Lung (tissue), 12 donors: ENCODE measurements around the gene DICER1. TPM values are rescaled to one million over a fixed set of nuclear protein-coding genes. Genes with fewer than 3 reads are reported as not detected.

Experiments
- ATAC-seq: fragments of 200-7000 bp; cut with Tn5 transposase; one replicate; pipeline ENCODE4 v1.9.1; 2020; ENCODE audit warnings: moderate number of reproducible peaks; ENCODE audit not compliant: insufficient read depth, low FRiP score
- DNase-seq, 3 donors: peaks; one replicate each; pipeline ENCODE4 v3.0.0-alpha.2; 2013 to 2017
- H3K27ac ChIP-seq, 2 donors: one replicate each; pipeline ENCODE4 v1.5.1; 2013; ENCODE audit warnings: mild to moderate bottlenecking in 2 of 2, moderate library complexity in 2 of 2, control low read depth in 1 of 2, inconsistent platforms in 1 of 2, low read depth in 1 of 2, low read length in 1 of 2
- H3K27me3 ChIP-seq, 3 donors: one replicate each; pipeline ENCODE4 v1.5.1; 2013; ENCODE audit warnings: low read length in 2 of 3; ENCODE audit not compliant: control insufficient read depth in 3 of 3, insufficient read depth in 3 of 3
- H3K36me3 ChIP-seq, 4 donors: one replicate each; pipeline ENCODE4 v1.5.1; 2013; ENCODE audit warnings: low read length in 4 of 4, mild to moderate bottlenecking in 1 of 4, moderate library complexity in 1 of 4; ENCODE audit not compliant: control insufficient read depth in 4 of 4, insufficient read depth in 4 of 4
- H3K4me1 ChIP-seq, 5 donors: one replicate each; pipeline ENCODE4 v1.5.1; 2013; ENCODE audit warnings: low read length in 5 of 5, mild to moderate bottlenecking in 2 of 5, moderate library complexity in 1 of 5; ENCODE audit not compliant: control insufficient read depth in 5 of 5, insufficient read depth in 5 of 5
- H3K4me3 ChIP-seq: one replicate; pipeline ENCODE4 v1.5.1; 2013; ENCODE audit warnings: mild to moderate bottlenecking, control low read depth, moderate library complexity
- H3K9ac ChIP-seq, 2 donors: one replicate each; pipeline ENCODE4 v1.5.1; 2013; ENCODE audit warnings: low read length in 2 of 2, control low read depth in 1 of 2; ENCODE audit not compliant: insufficient read depth in 1 of 2
- H3K9me3 ChIP-seq, 4 donors: one replicate each; pipeline ENCODE4 v1.5.1; 2013; ENCODE audit warnings: low read length in 3 of 4, mild to moderate bottlenecking in 1 of 4, moderate library complexity in 1 of 4; ENCODE audit not compliant: control insufficient read depth in 4 of 4, insufficient read depth in 3 of 4
- WGBS, 2 donors: extraction: QIAGEN DNeasy Blood & Tissue Kit; methylation state at CpG; one replicate each; pipeline ENCODE4 v1.1.7; 2013; 5-methylcytosine and 5-hydroxymethylcytosine counted together
- polyA plus RNA-seq, 2 donors: library from polyadenylated mRNA; stranded (reverse); fragments of 200-250 nt; gene quantifications; one replicate each; pipeline ENCODE4 v1.2.1, GENCODE V29; 2013
- total RNA-seq, 2 donors: library from RNA; depleted of rRNA in 1 of 2; stranded (reverse); fragments of >200 nt in 1 of 2; gene quantifications; one replicate each; pipeline ENCODE4 v1.2.1, GENCODE V29; 2014 to 2021
- TF ChIP-seq, protein P1 (sequence below): IDR thresholded peaks from 2 replicates; pipeline ENCODE4 v1.5.1; 2012; ENCODE audit warnings: mild to moderate bottlenecking; ENCODE audit errors: control extremely low read depth, extremely low read depth
- donor health status: control.
- donor health status: control.
- donor health status: Bipolar disorder and iron deficiency.
- donor health status: healthy.
- donor health status: DM: yes; HTN: yes; CAD: no.

DICER1 gene
- total and polyA plus RNA-seq, 4 donors = 9.1 to 103 (median 44.1) TPM

DNA sequence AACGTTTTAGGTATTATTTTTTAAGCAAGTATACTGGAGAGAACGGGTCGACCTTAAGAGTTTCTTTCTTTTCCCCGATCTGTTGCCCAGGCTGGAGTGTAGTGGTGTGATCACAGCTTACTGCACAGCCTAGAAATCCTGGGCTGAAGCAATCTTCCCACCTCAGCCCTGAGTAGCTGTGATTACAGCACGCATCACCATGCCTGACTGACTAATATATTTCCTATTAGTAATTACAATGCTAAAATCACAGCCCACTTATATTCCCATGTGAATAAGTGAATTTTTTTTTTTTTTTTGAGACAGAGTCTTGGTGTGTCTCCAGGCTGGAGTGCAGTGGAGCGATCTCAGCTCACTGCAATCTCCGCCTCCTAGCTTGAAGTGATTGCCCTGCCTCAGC is 50.4 kb downstream of the DICER1 start:
- H3K27ac ChIP-seq = no peak overlapping the region
- H3K27me3 ChIP-seq = no peaks in the 10 kb centered on the region
- no peaks in the 10 kb centered on the region for H3K4me1 ChIP-seq
- WGBS, 2 donors = 94% methylated on average over 7 of the region's 7 CpGs
- no peak overlapping the region for H3K4me3 ChIP-seq
- ATAC-seq (no peak), DNase-seq (no peak)
- H3K36me3 ChIP-seq = peaks cover 37 to 57% (median 49%) of the 10 kb centered on the region in 4 donors
- TF ChIP-seq, protein P1, sequence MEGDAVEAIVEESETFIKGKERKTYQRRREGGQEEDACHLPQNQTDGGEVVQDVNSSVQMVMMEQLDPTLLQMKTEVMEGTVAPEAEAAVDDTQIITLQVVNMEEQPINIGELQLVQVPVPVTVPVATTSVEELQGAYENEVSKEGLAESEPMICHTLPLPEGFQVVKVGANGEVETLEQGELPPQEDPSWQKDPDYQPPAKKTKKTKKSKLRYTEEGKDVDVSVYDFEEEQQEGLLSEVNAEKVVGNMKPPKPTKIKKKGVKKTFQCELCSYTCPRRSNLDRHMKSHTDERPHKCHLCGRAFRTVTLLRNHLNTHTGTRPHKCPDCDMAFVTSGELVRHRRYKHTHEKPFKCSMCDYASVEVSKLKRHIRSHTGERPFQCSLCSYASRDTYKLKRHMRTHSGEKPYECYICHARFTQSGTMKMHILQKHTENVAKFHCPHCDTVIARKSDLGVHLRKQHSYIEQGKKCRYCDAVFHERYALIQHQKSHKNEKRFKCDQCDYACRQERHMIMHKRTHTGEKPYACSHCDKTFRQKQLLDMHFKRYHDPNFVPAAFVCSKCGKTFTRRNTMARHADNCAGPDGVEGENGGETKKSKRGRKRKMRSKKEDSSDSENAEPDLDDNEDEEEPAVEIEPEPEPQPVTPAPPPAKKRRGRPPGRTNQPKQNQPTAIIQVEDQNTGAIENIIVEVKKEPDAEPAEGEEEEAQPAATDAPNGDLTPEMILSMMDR = no peak
- no peak overlapping the region for H3K9ac ChIP-seq
- H3K9me3 ChIP-seq = no peaks in the 10 kb centered on the region

DNA sequence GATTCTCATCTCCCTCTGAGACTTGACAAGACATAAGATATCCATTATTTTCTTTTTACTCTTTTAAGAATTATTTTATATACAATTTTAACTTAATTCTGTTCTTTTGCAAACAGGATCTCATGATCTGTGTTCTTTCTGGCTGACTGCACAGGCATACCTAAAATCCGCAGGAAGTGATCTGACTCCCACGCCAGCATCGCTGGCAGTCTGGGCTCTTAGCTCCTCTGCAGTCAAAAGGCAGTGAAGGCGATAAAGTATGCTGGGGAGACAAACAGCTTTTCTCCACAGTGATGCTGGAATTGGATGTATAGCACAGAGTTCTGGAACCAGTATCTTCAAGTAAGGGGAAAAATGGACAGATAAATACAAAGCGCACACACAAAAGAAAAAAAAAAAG is 52.4 kb downstream of the DICER1 start:
- no peak overlapping the region for H3K9ac ChIP-seq
- H3K36me3 ChIP-seq = peaks cover 35 to 51% (median 43%) of the 10 kb centered on the region in 4 donors
- no peak overlapping the region for H3K4me3 ChIP-seq
- TF ChIP-seq, protein P1 = no peak
- no peaks in the 10 kb centered on the region for H3K4me1 ChIP-seq
- 97 to 99% methylated on average over 5 of the region's 5 CpGs for WGBS, 2 donors
- DNase-seq = no peak
- H3K27ac ChIP-seq = no peak overlapping the region
- no peaks in the 10 kb centered on the region for H3K27me3 ChIP-seq
- H3K9me3 ChIP-seq = no peaks in the 10 kb centered on the region
- ATAC-seq = no peak

DNA sequence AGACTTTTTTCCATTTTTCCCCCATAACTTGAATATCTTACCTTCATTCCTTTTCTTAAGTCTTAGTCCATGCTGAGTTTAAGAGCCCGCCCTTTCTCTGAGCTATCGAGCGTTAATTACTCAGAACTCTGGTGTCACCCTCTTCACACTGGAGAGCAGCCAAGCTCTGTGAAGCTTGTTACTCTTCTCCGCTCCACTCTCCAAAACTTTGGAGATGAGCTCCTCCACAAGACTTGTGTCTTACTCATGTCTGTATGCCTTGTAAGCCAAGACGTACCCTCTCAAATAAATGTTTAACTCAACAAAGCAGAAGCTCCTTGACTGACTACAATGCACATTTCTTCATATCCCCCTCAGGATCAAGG is 54.7 kb downstream of the DICER1 start:
- Histone ChIP-seq H3K4me1 (peaks cover 0 to 1% (median 0%) of the 10 kb centered on the region in 5 donors), H3K9ac (no peak overlapping the region), H3K27ac (no peak overlapping the region), H3K4me3 (no peak overlapping the region), H3K36me3 (peaks cover 30 to 42% (median 35%) of the 10 kb centered on the region in 4 donors), H3K9me3 (no peaks in the 10 kb centered on the region), H3K27me3 (no peaks in the 10 kb centered on the region)
- no peak for DNase-seq
- 88 to 90% methylated on average over 5 of the region's 5 CpGs for WGBS, 2 donors
- TF ChIP-seq, protein P1 = no peak
- no peak for ATAC-seq
